Mucosa of rectum (tissue), 2 donors: Measurements from ENCODE around the gene ZNF90.

Experiments used
- H3K27ac ChIP-seq, 2 donors: one replicate each; pipeline ENCODE4 v1.7.0; 2013; ENCODE audit warnings: inconsistent platforms in 2 of 2, low read depth in 2 of 2, low read length in 2 of 2
- H3K27me3 ChIP-seq, 2 donors: one replicate each; pipeline ENCODE4 v1.7.0; 2013; ENCODE audit warnings: low read length in 2 of 2; ENCODE audit not compliant: control insufficient read depth in 2 of 2, insufficient read depth in 2 of 2
- H3K36me3 ChIP-seq, 2 donors: one replicate each; pipeline ENCODE4 v1.7.0; 2013; ENCODE audit warnings: low read length in 2 of 2; ENCODE audit not compliant: control insufficient read depth in 2 of 2, insufficient read depth in 2 of 2
- H3K4me1 ChIP-seq, 2 donors: one replicate each; pipeline ENCODE4 v1.7.0; 2013; ENCODE audit warnings: low read length in 2 of 2, mild to moderate bottlenecking in 1 of 2; ENCODE audit not compliant: control insufficient read depth in 2 of 2, insufficient read depth in 2 of 2
- H3K4me3 ChIP-seq, 2 donors: one replicate each; pipeline ENCODE4 v1.7.0; 2013; ENCODE audit warnings: low read length in 2 of 2
- H3K9ac ChIP-seq, 2 donors: one replicate each; pipeline ENCODE4 v1.7.0; 2013; ENCODE audit warnings: low read length in 2 of 2, low read depth in 1 of 2, mild to moderate bottlenecking in 1 of 2
- H3K9me3 ChIP-seq, 2 donors: one replicate each; pipeline ENCODE4 v1.7.0; 2013; ENCODE audit warnings: low read length in 2 of 2; ENCODE audit not compliant: control insufficient read depth in 2 of 2
- donor health status: healthy.
- donor health status: Normal muscosa, but diverticular disease.

The ZNF90 gene

DNA sequence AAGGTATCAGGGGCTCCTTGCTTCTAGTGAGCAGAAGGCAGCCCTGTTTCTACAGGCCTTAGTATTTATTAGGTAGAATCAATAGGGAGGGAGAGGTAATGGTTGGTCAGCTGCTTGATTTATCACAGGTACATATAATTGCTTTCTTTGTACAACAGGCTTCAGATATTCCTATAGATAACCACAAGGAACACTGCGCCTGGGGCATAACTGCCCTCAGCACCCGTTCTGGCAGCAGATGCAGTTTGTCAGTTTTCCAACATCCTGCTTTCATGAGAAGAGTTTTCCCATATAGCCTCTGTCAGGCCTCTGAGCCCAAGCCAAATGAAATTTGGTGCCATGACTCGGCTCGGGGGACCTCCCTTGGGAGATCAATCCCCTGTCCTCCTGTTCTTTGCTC lies 76.8 kb downstream of the ZNF90 start:
- no peaks in the 10 kb centered on the region for H3K4me1 ChIP-seq
- H3K9ac ChIP-seq = no peak overlapping the region
- H3K4me3 ChIP-seq = no peak overlapping the region
- no peak overlapping the region for H3K27ac ChIP-seq
- H3K36me3 ChIP-seq = no peaks in the 10 kb centered on the region
- H3K9me3 ChIP-seq = no peaks in the 10 kb centered on the region
- no peaks in the 10 kb centered on the region for H3K27me3 ChIP-seq

DNA sequence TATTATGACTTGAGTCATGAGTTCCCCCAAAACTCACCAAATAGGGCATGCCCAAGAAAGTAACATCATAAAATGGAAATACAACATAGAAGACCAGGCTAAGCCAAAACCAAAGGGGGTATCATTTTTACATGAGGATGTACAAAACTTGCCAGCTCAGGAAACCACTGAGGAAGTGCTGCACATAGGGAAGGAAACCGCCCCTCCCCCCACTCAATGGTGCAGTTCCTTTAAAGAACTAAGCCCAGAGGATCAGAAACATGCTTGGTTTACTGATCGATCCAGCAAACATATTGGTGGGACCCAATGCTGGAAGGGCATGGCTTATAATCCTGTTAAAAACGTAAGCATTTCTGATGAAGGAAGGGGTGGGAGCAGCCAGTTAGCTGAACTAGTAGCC lies 85.0 kb downstream of the ZNF90 start:
- Histone ChIP-seq H3K36me3 (no peaks in the 10 kb centered on the region), H3K4me3 (no peak overlapping the region), H3K9ac (no peak overlapping the region), H3K27me3 (no peaks in the 10 kb centered on the region), H3K4me1 (peaks cover 0 to 1% of the 10 kb centered on the region in 2 donors), H3K9me3 (no peaks in the 10 kb centered on the region), H3K27ac (no peak overlapping the region)

DNA sequence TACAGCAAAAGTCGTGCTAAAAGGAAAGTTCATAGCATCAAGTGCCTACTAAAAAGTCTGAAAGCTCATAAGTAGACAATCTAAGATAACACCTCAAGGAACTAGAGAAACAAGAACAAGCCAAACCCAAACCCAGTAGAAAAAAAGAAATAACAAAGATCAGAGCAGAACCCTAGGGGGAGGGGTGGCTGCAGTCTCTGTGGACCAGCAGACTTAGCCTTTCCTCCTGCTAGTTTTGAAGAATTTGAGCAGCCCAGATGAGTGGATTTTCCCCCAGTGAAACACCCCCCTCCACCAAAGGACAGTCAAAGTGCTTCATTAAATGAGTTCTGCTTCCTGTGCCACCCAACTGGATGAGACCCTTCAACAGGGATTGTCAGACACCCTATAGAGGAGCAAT lies 86.7 kb downstream of the ZNF90 start:
- Histone ChIP-seq H3K27me3 (no peaks in the 10 kb centered on the region), H3K9ac (no peak overlapping the region), H3K36me3 (no peaks in the 10 kb centered on the region), H3K4me1 (peaks cover 0 to 3% of the 10 kb centered on the region in 2 donors), H3K4me3 (no peak overlapping the region), H3K27ac (no peak overlapping the region), H3K9me3 (no peaks in the 10 kb centered on the region)

DNA sequence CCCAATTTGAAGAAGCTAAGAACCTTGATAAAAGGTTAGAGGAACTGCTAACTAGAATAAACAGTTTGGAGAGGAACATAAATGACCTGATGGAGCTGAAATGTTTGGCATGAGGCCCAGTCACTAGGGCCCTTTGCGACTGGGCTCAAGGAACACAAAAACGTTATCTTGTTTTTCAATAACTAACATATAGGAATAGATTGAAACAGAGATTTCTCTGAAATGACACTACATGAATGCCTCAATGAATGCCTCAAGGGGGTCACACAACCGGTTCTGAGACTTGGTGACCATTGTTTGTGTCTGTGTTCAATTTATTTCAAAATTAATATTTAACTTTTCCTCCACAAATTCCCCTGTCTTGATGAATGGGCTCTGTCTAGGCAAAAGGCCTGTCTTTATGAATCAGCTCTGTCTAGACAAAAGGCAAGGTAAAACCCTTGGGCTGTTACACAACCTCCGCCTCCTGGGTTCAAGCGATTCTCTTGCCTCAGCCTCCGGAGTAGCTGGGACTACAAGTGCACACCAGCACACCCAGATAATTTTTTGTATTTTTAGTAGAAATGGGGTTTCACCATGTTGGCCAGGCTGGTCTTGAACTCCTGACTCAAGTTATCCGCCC lies 88.3 kb downstream of the ZNF90 start:
- H3K27me3 ChIP-seq = no peaks in the 10 kb centered on the region
- peaks cover 0 to 3% of the 10 kb centered on the region in 2 donors for H3K4me1 ChIP-seq
- H3K4me3 ChIP-seq = no peak overlapping the region
- peaks cover under 1 to 4% of the 10 kb centered on the region in 2 donors for H3K36me3 ChIP-seq
- H3K9ac ChIP-seq = no peak overlapping the region
- no peaks in the 10 kb centered on the region for H3K9me3 ChIP-seq
- no peak overlapping the region for H3K27ac ChIP-seq

DNA sequence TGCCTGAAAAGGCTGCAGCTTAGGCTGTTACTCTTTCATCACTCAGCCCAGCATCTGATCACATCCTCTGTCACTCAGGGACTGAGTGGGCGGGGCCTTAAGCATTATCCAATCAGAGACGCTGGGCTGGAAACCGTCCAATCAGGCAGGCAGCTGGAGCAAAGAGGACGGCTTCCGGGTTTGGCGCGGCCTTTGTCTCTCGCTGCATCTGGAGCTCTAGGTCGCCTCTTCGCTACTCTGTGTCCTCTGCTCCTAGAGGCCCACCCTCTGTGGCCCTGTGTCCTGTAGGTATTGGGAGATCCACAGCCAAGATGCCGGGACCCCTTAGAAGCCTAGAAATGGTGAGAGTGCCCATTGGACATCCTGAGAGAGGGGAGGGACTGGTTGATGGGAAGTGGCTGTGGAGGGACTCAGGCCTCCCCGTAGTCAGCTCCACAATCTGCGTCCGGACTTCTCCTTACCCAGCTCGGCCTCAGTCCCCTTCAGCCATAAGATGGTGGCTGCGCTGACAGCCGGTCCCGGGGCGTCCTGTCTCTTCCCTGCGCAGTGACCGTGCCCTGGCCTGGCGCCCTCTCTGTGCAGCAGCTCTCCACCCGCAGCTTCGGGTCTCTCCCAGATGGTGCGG lies 89.3 kb downstream of the ZNF90 start, which contains the start of gene ZNF486:
Gene ZNF486, plus strand, starts transcription at position 195 of the 625 bp plus-strand sequence. Its CDS starts 117 bp downstream, at position 312.
- H3K36me3 ChIP-seq = peaks cover 6 to 10% of the 10 kb centered on the region in 2 donors
- peak within 1 kb of the TSS; percentile 77 to 95 for H3K4me3 ChIP-seq
- H3K9me3 ChIP-seq = no peaks in the 10 kb centered on the region
- peak within 1 kb of the TSS; percentile 78 to 84 for H3K9ac ChIP-seq
- H3K27me3 ChIP-seq = no peaks in the 10 kb centered on the region
- H3K4me1 ChIP-seq = peaks cover 0 to 3% of the 10 kb centered on the region in 2 donors
- peak within 1 kb of the TSS; percentile 50 to 80 for H3K27ac ChIP-seq

DNA sequence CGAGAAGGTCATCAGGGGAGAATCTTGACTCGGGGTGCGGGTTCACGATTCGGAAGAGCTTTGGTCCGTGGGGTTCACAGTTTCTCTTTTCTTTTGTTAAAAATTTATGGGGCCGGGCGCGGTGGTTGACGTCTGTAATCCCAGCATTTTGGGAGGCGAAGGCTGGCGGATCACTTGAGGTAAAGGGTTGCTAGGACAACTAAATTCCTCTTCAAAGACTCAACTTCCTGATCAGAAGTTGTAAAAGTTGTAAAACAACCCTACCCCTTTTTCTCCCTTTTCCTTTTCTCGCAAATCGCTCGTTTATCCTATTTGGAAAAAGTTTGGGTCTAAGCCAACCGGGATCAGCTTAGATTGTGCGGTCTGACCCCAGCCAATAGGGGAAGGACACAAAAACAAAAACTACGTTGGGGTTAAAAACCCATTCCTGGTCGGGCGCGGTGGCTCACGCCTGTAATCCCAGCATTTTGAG lies 89.9 kb downstream of the ZNF90 start:
- peaks cover 6 to 11% of the 10 kb centered on the region in 2 donors for H3K36me3 ChIP-seq
- peak overlapping the region; percentile 78 to 84 for H3K9ac ChIP-seq
- peaks cover 0 to 3% of the 10 kb centered on the region in 2 donors for H3K4me1 ChIP-seq
- no peaks in the 10 kb centered on the region for H3K9me3 ChIP-seq
- peak overlapping the region; percentile 50 to 80 for H3K27ac ChIP-seq
- H3K4me3 ChIP-seq = peak overlapping the region; percentile 77 to 95
- H3K27me3 ChIP-seq = no peaks in the 10 kb centered on the region
